H1 (cell line): ENCODE measurements around the gene PRR35. TPM values are rescaled to one million over a fixed set of nuclear protein-coding genes. Genes with fewer than 3 reads are reported as not detected.

Experiments
- CTCF ChIA-PET: fragments of 300-600 bp; sonication (Branson Sonifier 250); formaldehyde crosslinking; loops from one replicate; lab custom pipeline; 2021; ENCODE audit not compliant: partially characterized antibody; lab: Charles Lee
- POLR2A ChIA-PET: fragments of 300-600 bp; sonication (Branson Sonifier 250); formaldehyde crosslinking; loops from one replicate; lab custom pipeline; 2021; ENCODE audit warnings: inconsistent platforms; ENCODE audit not compliant: partially characterized antibody; lab: Charles Lee
- DNase-seq, 2 experiments: peaks; one replicate each; pipeline versions ENCODE4 v3.0.0 to v3.0.0-alpha.2; 2010 to 2022; ENCODE audit warnings: low spot score in 2 of 2, low read depth in 1 of 2, mixed read lengths in 1 of 2
- FAIRE-seq: peaks from 2 replicates; lab custom pipeline; 2011; peaks lifted over from hg19 to GRCh38; lab: Jason Lieb, UNC
- H2AFZ ChIP-seq: 2 replicates; pipeline ENCODE4 v1.8.1; 2012; ENCODE audit warnings: low read length, inconsistent platforms
- H2AK5ac ChIP-seq: 2 replicates; pipeline ENCODE4 v1.6.1; 2013; ENCODE audit warnings: low read depth, low read length
- H2BK120ac ChIP-seq: replicated peaks from 2 replicates; pipeline ENCODE3; 2013; ENCODE audit warnings: low read depth, low read length, inconsistent platforms
- H2BK12ac ChIP-seq: 2 replicates; pipeline ENCODE4 v1.6.1; 2013; ENCODE audit warnings: low read depth, low read length
- H2BK15ac ChIP-seq: 2 replicates; pipeline ENCODE4 v1.6.1; 2013; ENCODE audit warnings: low read length
- H2BK20ac ChIP-seq: 2 replicates; pipeline ENCODE4 v1.6.1; 2013; ENCODE audit warnings: low read length
- H2BK5ac ChIP-seq: 2 replicates; pipeline ENCODE4 v1.6.1; 2013; ENCODE audit warnings: low read depth, low read length
- H3K14ac ChIP-seq: 2 replicates; pipeline ENCODE4 v1.6.1; 2013; ENCODE audit warnings: inconsistent platforms; ENCODE audit not compliant: insufficient read length
- H3K18ac ChIP-seq: 2 replicates; pipeline ENCODE4 v1.6.1; 2013; ENCODE audit warnings: low read length; ENCODE audit errors: extremely low read depth
- H3K23ac ChIP-seq: 2 replicates; pipeline ENCODE4 v1.6.1; 2013; ENCODE audit warnings: inconsistent platforms; ENCODE audit not compliant: insufficient read length
- H3K23me2 ChIP-seq: 2 replicates; pipeline ENCODE4 v1.6.1; 2013; ENCODE audit warnings: low read depth, low read length
- H3K27ac ChIP-seq: 2 replicates; pipeline ENCODE4 v1.6.1; 2011; ENCODE audit warnings: low read depth, low read length, inconsistent platforms
- H3K27me3 ChIP-seq, 4 experiments: replicated peaks in 1 of 4; 1 replicate in 1 of 4; 2 replicates in 3 of 4; pipeline versions ENCODE4 v1.6.1 to v1.8.1; 2011 to 2013; ENCODE audit warnings: low read length in 3 of 4, mild to moderate bottlenecking in 3 of 4, inconsistent platforms in 2 of 4, mixed read lengths in 2 of 4, moderate library complexity in 1 of 4; ENCODE audit not compliant: control insufficient read depth in 3 of 4, insufficient read depth in 3 of 4; ENCODE audit errors: extremely low read depth in 1 of 4
- H3K36me3 ChIP-seq, 4 experiments: 2 replicates each; pipeline versions ENCODE4 v1.6.1 to v1.8.1; 2011 to 2013; ENCODE audit warnings: mild to moderate bottlenecking in 4 of 4, low read length in 3 of 4, moderate library complexity in 2 of 4, control low read depth in 1 of 4, inconsistent platforms in 1 of 4; ENCODE audit not compliant: insufficient read depth in 4 of 4, control insufficient read depth in 2 of 4
- H3K4ac ChIP-seq: replicated peaks from 2 replicates; pipeline ENCODE3; 2013; ENCODE audit warnings: low read length, low read depth, mixed read lengths, inconsistent platforms; ENCODE audit not compliant: insufficient read length
- H3K4me1 ChIP-seq, 4 experiments: replicated peaks in 1 of 4; 1 replicate in 1 of 4; 2 replicates in 3 of 4; pipeline versions ENCODE4 v1.6.1 to v1.8.1; 2011 to 2013; ENCODE audit warnings: low read length in 3 of 4, inconsistent platforms in 2 of 4, mixed read lengths in 1 of 4; ENCODE audit not compliant: insufficient read depth in 4 of 4, control insufficient read depth in 3 of 4
- H3K4me2 ChIP-seq, 2 experiments: 2 replicates each; pipeline versions ENCODE4 v1.6.1 to v1.8.1; 2011 to 2013; ENCODE audit warnings: low read depth in 2 of 2, low read length in 2 of 2, control low read depth in 1 of 2, inconsistent platforms in 1 of 2, mild to moderate bottlenecking in 1 of 2; ENCODE audit not compliant: insufficient read depth in 1 of 2
- H3K4me3 ChIP-seq, 4 experiments: fragments of 200-600, 300-600 bp in 1 of 4; sonication (generic), shearing (Covaris generic), sonication (Bioruptor Twin) in 1 of 4; 2 replicates each; pipeline versions ENCODE4 v1.5.1 to v1.8.1; 2011 to 2016; ENCODE audit warnings: low read length in 4 of 4, low read depth in 3 of 4, control low read depth in 2 of 4, inconsistent platforms in 2 of 4, mild to moderate bottlenecking in 2 of 4, mixed read lengths in 1 of 4, moderate library complexity in 1 of 4; ENCODE audit not compliant: insufficient read depth in 2 of 4; ENCODE audit errors: extremely low read depth in 1 of 4
- H3K56ac ChIP-seq: replicated peaks from 2 replicates; pipeline ENCODE3; 2013; ENCODE audit warnings: low read depth, mild to moderate bottlenecking, mixed read lengths, low read length, inconsistent platforms; ENCODE audit not compliant: insufficient read length
- H3K79me1 ChIP-seq: 2 replicates; pipeline ENCODE4 v1.6.1; 2013; ENCODE audit warnings: low read depth, low read length, control low read depth
- H3K79me2 ChIP-seq, 2 experiments: 2 replicates each; pipeline versions ENCODE4 v1.6.1 to v1.8.1; 2012 to 2013; ENCODE audit warnings: low read length in 2 of 2, mild to moderate bottlenecking in 2 of 2, inconsistent platforms in 1 of 2; ENCODE audit not compliant: insufficient read depth in 2 of 2, control insufficient read depth in 1 of 2
- H3K9ac ChIP-seq, 4 experiments: replicated peaks in 1 of 4; 1 replicate in 1 of 4; 2 replicates in 3 of 4; pipeline versions ENCODE4 v1.6.1 to v1.8.1; 2011 to 2013; ENCODE audit warnings: low read depth in 3 of 4, low read length in 3 of 4, control low read depth in 2 of 4, mild to moderate bottlenecking in 2 of 4, moderate library complexity in 2 of 4, inconsistent platforms in 1 of 4; ENCODE audit errors: extremely low read depth in 1 of 4
- H3K9me3 ChIP-seq, 2 experiments: 2 replicates each; pipeline versions ENCODE4 v1.6.1 to v1.8.1; 2012 to 2013; ENCODE audit warnings: mild to moderate bottlenecking in 2 of 2, moderate library complexity in 2 of 2, control low read depth in 1 of 2, inconsistent platforms in 1 of 2, low read depth in 1 of 2, low read length in 1 of 2, mixed read lengths in 1 of 2; ENCODE audit not compliant: insufficient read depth in 2 of 2
- H4K20me1 ChIP-seq, 2 experiments: replicated peaks in 1 of 2; 2 replicates each; pipeline versions ENCODE3 to v1.8.1; 2011 to 2013; ENCODE audit warnings: inconsistent platforms in 2 of 2, low read length in 2 of 2, mild to moderate bottlenecking in 1 of 2; ENCODE audit not compliant: insufficient read depth in 2 of 2, control insufficient read depth in 1 of 2
- H4K5ac ChIP-seq: 2 replicates; pipeline ENCODE4 v1.6.1; 2013; ENCODE audit warnings: low read length, low read depth, mixed read lengths, inconsistent platforms; ENCODE audit not compliant: insufficient read length
- H4K8ac ChIP-seq: 2 replicates; pipeline ENCODE4 v1.8.0; 2013; ENCODE audit warnings: mild to moderate bottlenecking, moderate library complexity, low read length, inconsistent platforms; ENCODE audit not compliant: insufficient read depth; ENCODE audit errors: extremely low read depth
- H4K91ac ChIP-seq: replicated peaks from 2 replicates; pipeline ENCODE3; 2013; ENCODE audit warnings: low read length, mixed read lengths, inconsistent platforms; ENCODE audit not compliant: insufficient read length
- BACH1 ChIP-seq: IDR thresholded peaks from 2 replicates; pipeline ENCODE4 v1.6.1; 2012; ENCODE audit warnings: low read length, improper control_type of control experiment
- CEBPB ChIP-seq: IDR thresholded peaks from 2 replicates; pipeline ENCODE4 v1.6.1; 2012; ENCODE audit warnings: low read depth, low read length
- KDM1A ChIP-seq: fragments of 200-600, 300-600 bp; sonication (generic); IDR thresholded peaks from 2 replicates; pipeline ENCODE4 v1.7.1; 2016; ENCODE audit warnings: mild to moderate bottlenecking, low read length, borderline replicate concordance
- KDM5A ChIP-seq: fragments of 200-600 bp; IDR thresholded peaks from 2 replicates; pipeline ENCODE4 v1.7.1; 2012; ENCODE audit warnings: mild to moderate bottlenecking, low read length, inconsistent platforms, mixed read lengths
- TBP ChIP-seq: IDR thresholded peaks from 2 replicates; pipeline ENCODE4 v1.6.1; 2011; ENCODE audit warnings: low read depth, low read length, improper control_type of control experiment
- TCF12 ChIP-seq: IDR thresholded peaks from 2 replicates; pipeline ENCODE4 v1.6.1; 2011; ENCODE audit warnings: low read depth, mild to moderate bottlenecking, low read length
- WGBS, 2 experiments: shearing (Covaris generic) in 1 of 2; methylation state at CpG; one replicate each; pipeline versions ENCODE4 v1.1.6 to v1.1.7; 2013 to 2015; ENCODE audit warnings: low lambda C conversion rate in 2 of 2, mixed read lengths in 2 of 2, inconsistent platforms in 1 of 2, low coverage in 1 of 2, missing lambda C conversion rate in 1 of 2; ENCODE audit not compliant: insufficient replicate concordance in 2 of 2, insufficient coverage in 1 of 2, insufficient read length in 1 of 2; ENCODE audit errors: extremely low coverage in 1 of 2, missing lambda C conversion rate in 1 of 2; 5-methylcytosine and 5-hydroxymethylcytosine counted together
- polyA plus RNA-seq, 7 experiments: library from polyadenylated mRNA; depleted of rRNA in 3 of 7; stranded (reverse) in 5 of 7; unstranded in 2 of 7; fragments of >200 nt in 5 of 7; fragments of 200-250 nt in 2 of 7; gene quantifications; 1 replicate in 5 of 7; 2 replicates in 1 of 7; 4 replicates in 1 of 7; pipeline versions ENCODE4 v1.2.1 to v1.2.3, GENCODE V29; 2011 to 2013; ENCODE audit warnings: missing spikeins in 2 of 7, mixed read lengths in 2 of 7
- total RNA-seq: library from RNA; stranded (reverse); fragmentation: NEBNext Ultra II Directional; extraction: Animal tissue kit (Norgen Biotek cat#: 25700); gene quantifications from 2 replicates; pipeline ENCODE4 v1.2.1, GENCODE V29; 2021

PRR35 gene
- total and polyA plus RNA-seq, 2 of the 8 experiments (the other 6 are each of a cell fraction or from before 2014, with no cell fraction given), result 0.38 to 0.50 TPM

- H3K14ac ChIP-seq, result no peak overlapping the region
- H3K27me3 ChIP-seq, result peaks cover 0 to 27% (median 16%) of the 10 kb centered on the region in 4 experiments; a peak in 5 of 7 replicates
- H2BK120ac ChIP-seq, result no peak overlapping the region
- POLR2A ChIA-PET, result interaction anchor here (1.7 kb wide), 1 partner anchor 8 kb away, joined by 6 read pairs; no protein-coding TSS in a partner anchor
- H2BK5ac ChIP-seq, result no peak overlapping the region
- H2BK20ac ChIP-seq, result no peak overlapping the region
- peaks cover 14% of the 10 kb centered on the region; the same call in 1 of the 2 replicates for H3K79me1 ChIP-seq
- no peak overlapping the region for H2BK12ac ChIP-seq
- no peak overlapping the region for H3K9ac ChIP-seq
- peaks cover 9% of the 10 kb centered on the region for H3K23me2 ChIP-seq
- H2AFZ ChIP-seq, result no peak overlapping the region
- no peak overlapping the region for H3K4me3 ChIP-seq
- CTCF ChIA-PET, result interaction anchor here (1.0 to 4.2 kb wide), 10 partner anchors 8 to 72 kb away, joined by 4 to 22 read pairs (median 6); no protein-coding TSS in a partner anchor
- no peak overlapping the region for H3K18ac ChIP-seq
- H4K5ac ChIP-seq, result no peak overlapping the region
- DNase-seq (no peak), FAIRE-seq (no peak)
- WGBS, 2 experiments, result 93% methylated on average over 15 of the region's 15 CpGs; no CpG with 5 or more reads in 1 of the 2 experiments
- no peak overlapping the region for H4K8ac ChIP-seq
- H3K23ac ChIP-seq, result no peak overlapping the region
- no peak overlapping the region for H4K91ac ChIP-seq
- TF ChIP-seq TBP (no peak), TCF12 (no peak), KDM5A (no peak), KDM1A (no peak), CEBPB (no peak), BACH1 (no peak)
- H3K4me1 ChIP-seq, result peaks cover 0 to 14% (median 7%) of the 10 kb centered on the region in 4 experiments; a peak in 4 of 7 replicates
- H3K56ac ChIP-seq, result no peak overlapping the region
- H2BK15ac ChIP-seq, result no peak overlapping the region
- H3K4me2 ChIP-seq, result no peak overlapping the region
- no peak overlapping the region for H2AK5ac ChIP-seq
- H4K20me1 ChIP-seq, result peaks cover 22 to 46% of the 10 kb centered on the region in 2 experiments
- H3K27ac ChIP-seq, result no peak overlapping the region
- peaks cover 0 to 20% of the 10 kb centered on the region in 2 experiments; a peak in 3 of 4 replicates for H3K79me2 ChIP-seq
- no peaks in the 10 kb centered on the region for H3K36me3 ChIP-seq
- no peak overlapping the region for H3K4ac ChIP-seq
- H3K9me3 ChIP-seq, result no peaks in the 10 kb centered on the region
These were observed 31.8 kb downstream of the PRR35 start for GRCh38 chr16:591892-592517.
